Activated CD8-positive, alpha-beta T cell treated with anti-CD3 and anti-CD28 coated beads for 36 hours (primary cell): ENCODE data around the gene GSG1L2. TPM values are rescaled to one million over a fixed set of nuclear protein-coding genes. Genes with fewer than 3 reads are reported as not detected.

Experiments used
- ATAC-seq: fragments of 200-7000 bp; cut with Tn5 transposase; one replicate; pipeline ENCODE4 v1.10.0; 2021; ENCODE audit warnings: mild to moderate bottlenecking, moderate library complexity
- CTCF ChIA-PET: fragments of 350-600 bp; sonication (Branson Sonifier 250); formaldehyde crosslinking; loops from one replicate; lab custom pipeline; 2021; ENCODE audit warnings: antibody characterized with exemption; lab: Charles Lee
- POLR2A ChIA-PET: fragments of 350-600 bp; sonication (Branson Sonifier 250); formaldehyde crosslinking; loops from one replicate; lab custom pipeline; 2021; ENCODE audit warnings: antibody characterized with exemption; lab: Charles Lee
- DNase-seq: peaks from one replicate; pipeline ENCODE4 v3.0.0-alpha.2; 2020
- H3K27ac Mint-ChIP-seq: one replicate; pipeline ENCODE4 v1.8.0; 2021; ENCODE audit warnings: mild to moderate bottlenecking, mixed read lengths
- H3K27me3 Mint-ChIP-seq: one replicate; pipeline ENCODE4 v1.8.0; 2021; ENCODE audit warnings: mixed read lengths
- H3K36me3 Mint-ChIP-seq: one replicate; pipeline ENCODE4 v1.8.0; 2021; ENCODE audit warnings: low read depth, mixed read lengths
- H3K4me1 Mint-ChIP-seq: one replicate; pipeline ENCODE4 v1.8.0; 2021; ENCODE audit warnings: low read depth, mixed read lengths
- H3K4me3 Mint-ChIP-seq: one replicate; pipeline ENCODE4 v1.8.0; 2021; ENCODE audit warnings: mild to moderate bottlenecking, moderate library complexity, mixed read lengths
- H3K9me3 Mint-ChIP-seq: one replicate; pipeline ENCODE4 v1.8.0; 2021; ENCODE audit warnings: mixed read lengths
- CTCF ChIP-seq: fragments of 200-600 bp; IDR thresholded peaks from one replicate; pipeline ENCODE4 v1.8.0; 2022; ENCODE audit warnings: antibody characterized with exemption, mild to moderate bottlenecking
- intact Hi-C: fragments of 100-400 bp; cut with micrococcal nuclease; formaldehyde crosslinking; loops from one replicate; pipeline ENCODE4 v1.10.0; 2022
- total RNA-seq, 2 experiments: library from RNA; stranded (reverse); gene quantifications; one replicate each; pipeline ENCODE4 v1.2.3, GENCODE V29; 2021

The GSG1L2 gene
- total RNA-seq, 2 experiments from 2014 or later = not detected

GRCh38 chr17:9818760-9819159, 3.1 kb downstream of the GSG1L2 start:
- no peaks in the 10 kb centered on the region for H3K9me3 Mint-ChIP-seq
- POLR2A ChIA-PET = no interaction called here
- CTCF ChIA-PET = no interaction called here
- DNase-seq (no peak), ATAC-seq (no peak)
- peaks cover 6% of the 10 kb centered on the region for H3K27me3 Mint-ChIP-seq
- H3K27ac Mint-ChIP-seq = no peak overlapping the region
- no peaks in the 10 kb centered on the region for H3K36me3 Mint-ChIP-seq
- H3K4me1 Mint-ChIP-seq = no peaks in the 10 kb centered on the region
- TF ChIP-seq CTCF = no peak
- intact Hi-C loops = no loop called here
- no peak overlapping the region for H3K4me3 Mint-ChIP-seq

DNA sequence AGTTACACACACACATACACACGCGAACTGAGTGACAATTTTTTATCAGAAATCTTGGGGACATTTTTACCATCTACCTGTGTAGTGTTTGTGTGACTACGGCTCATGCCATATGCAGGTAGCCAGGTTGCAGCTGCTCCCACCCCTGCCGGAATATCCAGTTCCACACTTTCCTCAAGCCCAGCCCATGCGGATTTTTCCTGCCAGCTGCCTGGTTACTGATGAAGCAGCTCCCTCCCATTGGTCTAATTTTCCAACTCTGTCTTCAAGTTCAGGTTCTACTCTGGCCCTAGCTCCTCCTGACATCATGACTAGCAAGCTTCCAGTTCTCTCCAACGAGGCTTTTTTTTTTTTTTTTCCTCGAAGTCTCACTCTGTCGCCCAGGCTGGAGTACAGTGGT, 4.8 kb downstream of the GSG1L2 start:
- no peak overlapping the region for H3K27ac Mint-ChIP-seq
- intact Hi-C loops = no loop called here
- peaks cover 6% of the 10 kb centered on the region for H3K27me3 Mint-ChIP-seq
- DNase-seq = no peak
- ChIA-PET CTCF (no interaction called here), POLR2A (no interaction called here)
- no peaks in the 10 kb centered on the region for H3K9me3 Mint-ChIP-seq
- H3K4me1 Mint-ChIP-seq = no peaks in the 10 kb centered on the region
- H3K4me3 Mint-ChIP-seq = no peak overlapping the region
- H3K36me3 Mint-ChIP-seq = no peaks in the 10 kb centered on the region
- TF ChIP-seq CTCF = no peak
- ATAC-seq = no peak

GRCh38 chr17:9816472-9816871, 5.4 kb downstream of the GSG1L2 start:
- Mint-ChIP-seq H3K4me1 (no peaks in the 10 kb centered on the region), H3K4me3 (no peak overlapping the region), H3K36me3 (no peaks in the 10 kb centered on the region), H3K9me3 (no peaks in the 10 kb centered on the region), H3K27me3 (peaks cover 6% of the 10 kb centered on the region), H3K27ac (no peak overlapping the region)
- ChIA-PET POLR2A (no interaction called here), CTCF (no interaction called here)
- no peak for ATAC-seq
- TF ChIP-seq CTCF = no peak
- no peak for DNase-seq
- intact Hi-C loops = no loop called here

DNA sequence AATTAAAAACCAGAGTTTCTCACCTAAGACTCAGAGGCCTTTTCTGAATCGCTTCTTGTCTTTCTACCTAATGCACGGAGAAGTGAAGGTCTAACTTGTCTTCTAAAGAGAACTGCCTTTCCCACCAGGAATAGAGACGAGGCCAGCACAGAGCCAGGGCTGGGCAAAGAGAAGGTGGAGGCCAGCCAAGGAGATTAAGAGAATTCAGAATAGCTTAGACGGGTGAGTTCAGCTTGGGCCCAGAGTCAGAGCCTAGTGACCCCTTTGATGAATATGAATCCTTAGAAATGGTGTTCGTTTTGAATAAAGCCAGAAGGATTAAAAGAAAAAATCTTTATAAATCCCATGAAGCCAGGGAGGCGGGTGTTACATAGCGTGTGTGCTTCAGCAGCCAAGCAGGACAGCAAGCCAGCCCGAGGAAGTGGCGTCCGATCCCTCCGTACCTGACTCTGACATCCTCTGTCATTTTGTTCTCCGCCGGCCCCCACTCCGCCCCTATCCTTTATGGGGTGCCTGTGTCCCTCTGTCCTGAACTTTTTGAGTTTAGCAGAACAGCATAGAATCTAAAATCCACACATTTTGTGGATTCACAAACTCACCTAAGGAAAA, 7.4 kb downstream of the GSG1L2 start:
- Mint-ChIP-seq H3K4me3 (no peak overlapping the region), H3K36me3 (no peaks in the 10 kb centered on the region), H3K9me3 (no peaks in the 10 kb centered on the region), H3K27ac (no peak overlapping the region), H3K4me1 (no peaks in the 10 kb centered on the region), H3K27me3 (peaks cover 6% of the 10 kb centered on the region)
- TF ChIP-seq CTCF = no peak
- POLR2A ChIA-PET = no interaction called here
- CTCF ChIA-PET = no interaction called here
- DNase-seq (no peak), ATAC-seq (no peak)
- intact Hi-C loops = no loop called here

GRCh38 chr17:9813166-9813565, 8.7 kb downstream of the GSG1L2 start:
- Mint-ChIP-seq H3K36me3 (no peaks in the 10 kb centered on the region), H3K27ac (no peak overlapping the region), H3K4me3 (no peak overlapping the region), H3K9me3 (no peaks in the 10 kb centered on the region), H3K27me3 (peaks cover 2% of the 10 kb centered on the region), H3K4me1 (no peaks in the 10 kb centered on the region)
- no peak for ATAC-seq
- POLR2A ChIA-PET = no interaction called here
- CTCF ChIA-PET = no interaction called here
- intact Hi-C loops = no loop called here
- DNase-seq = no peak
- no peak for TF ChIP-seq CTCF
